ENCODE results near the gene OGN. TPM values are rescaled to one million over a fixed set of nuclear protein-coding genes. Genes with fewer than 3 reads are reported as not detected.

Gene OGN
- total RNA-seq: not detected in 2 replicates

DNA sequence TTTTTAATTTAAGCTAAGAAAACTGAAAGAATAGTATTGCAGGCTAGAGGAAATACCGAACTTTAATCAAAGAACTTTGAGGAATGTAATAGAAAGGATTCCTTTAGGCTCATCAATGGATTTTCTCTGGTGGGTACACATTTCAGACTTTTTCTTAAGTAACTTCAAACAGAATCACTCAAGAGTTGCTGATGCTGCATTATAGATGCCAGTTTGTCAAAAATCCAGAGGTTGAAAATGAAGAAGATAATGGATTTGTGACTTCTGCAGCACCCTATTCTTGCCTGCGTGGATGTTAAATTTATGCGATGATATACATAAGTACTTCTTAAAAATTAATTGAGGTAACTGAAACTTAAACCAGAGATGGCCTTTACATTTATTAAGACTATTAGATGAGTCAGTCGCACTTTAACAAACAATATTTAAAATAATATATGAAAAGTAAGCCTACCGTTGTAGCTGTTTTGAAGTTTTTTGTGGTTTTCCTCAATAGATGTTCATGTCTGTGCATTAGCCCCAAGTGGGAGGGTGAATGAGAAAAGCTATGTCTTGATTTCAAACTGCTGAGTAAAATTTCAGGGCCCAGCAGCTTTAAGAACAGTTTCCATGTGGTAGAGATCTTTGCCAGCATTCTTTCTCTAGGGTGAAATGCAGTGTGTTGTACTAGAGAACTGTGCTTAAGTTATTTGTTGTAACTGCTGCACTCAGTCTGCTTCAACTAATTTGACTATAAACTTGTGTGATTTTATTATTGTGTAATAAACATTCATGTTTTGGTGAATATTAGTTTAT is at the start of gene OGN:
TSS of gene OGN (minus strand) at position 537 of the 795 bp plus-strand sequence. CDS start 1,171 bp downstream, outside the sequence.
- H3K27me3 ChIP-seq (ENCODE audit: control insufficient read depth, insufficient read depth, low read length): no peaks in the 10 kb centered on the region
- no peak for FAIRE-seq
- DNase-seq (ENCODE audit: low read depth): no peak
- TF ChIP-seq, protein P1, sequence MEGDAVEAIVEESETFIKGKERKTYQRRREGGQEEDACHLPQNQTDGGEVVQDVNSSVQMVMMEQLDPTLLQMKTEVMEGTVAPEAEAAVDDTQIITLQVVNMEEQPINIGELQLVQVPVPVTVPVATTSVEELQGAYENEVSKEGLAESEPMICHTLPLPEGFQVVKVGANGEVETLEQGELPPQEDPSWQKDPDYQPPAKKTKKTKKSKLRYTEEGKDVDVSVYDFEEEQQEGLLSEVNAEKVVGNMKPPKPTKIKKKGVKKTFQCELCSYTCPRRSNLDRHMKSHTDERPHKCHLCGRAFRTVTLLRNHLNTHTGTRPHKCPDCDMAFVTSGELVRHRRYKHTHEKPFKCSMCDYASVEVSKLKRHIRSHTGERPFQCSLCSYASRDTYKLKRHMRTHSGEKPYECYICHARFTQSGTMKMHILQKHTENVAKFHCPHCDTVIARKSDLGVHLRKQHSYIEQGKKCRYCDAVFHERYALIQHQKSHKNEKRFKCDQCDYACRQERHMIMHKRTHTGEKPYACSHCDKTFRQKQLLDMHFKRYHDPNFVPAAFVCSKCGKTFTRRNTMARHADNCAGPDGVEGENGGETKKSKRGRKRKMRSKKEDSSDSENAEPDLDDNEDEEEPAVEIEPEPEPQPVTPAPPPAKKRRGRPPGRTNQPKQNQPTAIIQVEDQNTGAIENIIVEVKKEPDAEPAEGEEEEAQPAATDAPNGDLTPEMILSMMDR (IDR thresholded peaks at IDR 0.05; ENCODE audit: insufficient read depth, low read length, severe bottlenecking): no peak
- H3K36me3 ChIP-seq (ENCODE audit: control insufficient read depth, insufficient read depth, low read length): no peaks in the 10 kb centered on the region
- no peak within 1 kb of the TSS for H3K4me3 ChIP-seq (ENCODE audit: low read depth, low read length)

- no peaks in the 10 kb centered on the region for H3K36me3 ChIP-seq (ENCODE audit: control insufficient read depth, insufficient read depth, low read length)
- no peak for FAIRE-seq
- H3K4me3 ChIP-seq (ENCODE audit: low read depth, low read length): no peak overlapping the region
- no peak for DNase-seq (ENCODE audit: low read depth)
- TF ChIP-seq, protein P1 (IDR thresholded peaks at IDR 0.05; ENCODE audit: insufficient read depth, low read length, severe bottlenecking): no peak
- no peaks in the 10 kb centered on the region for H3K27me3 ChIP-seq (ENCODE audit: control insufficient read depth, insufficient read depth, low read length)
Observed at GRCh38 chr9:92446536-92446935, 42.2 kb upstream of the OGN start.

GRCh38 chr9:92444841-92445240 is 40.5 kb upstream of the OGN start:
- DNase-seq (ENCODE audit: low read depth): no peak
- FAIRE-seq: no peak
- Histone ChIP-seq H3K27me3 (ENCODE audit: control insufficient read depth, insufficient read depth, low read length) (no peaks in the 10 kb centered on the region), H3K36me3 (ENCODE audit: control insufficient read depth, insufficient read depth, low read length) (no peaks in the 10 kb centered on the region), H3K4me3 (ENCODE audit: low read depth, low read length) (no peak overlapping the region)
- TF ChIP-seq, protein P1 (IDR thresholded peaks at IDR 0.05; ENCODE audit: insufficient read depth, low read length, severe bottlenecking): no peak

- FAIRE-seq (no peak), DNase-seq (ENCODE audit: low read depth) (no peak)
- Histone ChIP-seq H3K36me3 (ENCODE audit: control insufficient read depth, insufficient read depth, low read length) (no peaks in the 10 kb centered on the region), H3K27me3 (ENCODE audit: control insufficient read depth, insufficient read depth, low read length) (no peaks in the 10 kb centered on the region), H3K4me3 (ENCODE audit: low read depth, low read length) (no peak overlapping the region)
- TF ChIP-seq, protein P1 (IDR thresholded peaks at IDR 0.05; ENCODE audit: insufficient read depth, low read length, severe bottlenecking): no peak
Observed at GRCh38 chr9:92440751-92441046, 36.3 kb upstream of the OGN start.

GRCh38 chr9:92439921-92440750 is 35.8 kb upstream of the OGN start:
- TF ChIP-seq, protein P1 (IDR thresholded peaks at IDR 0.05; ENCODE audit: insufficient read depth, low read length, severe bottlenecking): no peak
- peak; percentile 96 for DNase-seq (ENCODE audit: low read depth)
- H3K27me3 ChIP-seq (ENCODE audit: control insufficient read depth, insufficient read depth, low read length): no peaks in the 10 kb centered on the region
- no peak overlapping the region for H3K4me3 ChIP-seq (ENCODE audit: low read depth, low read length)
- no peaks in the 10 kb centered on the region for H3K36me3 ChIP-seq (ENCODE audit: control insufficient read depth, insufficient read depth, low read length)
- peak; percentile 13 for FAIRE-seq

Measured in bronchial epithelial cell (primary cell).